ENCODE results near the gene DMD. TPM values are rescaled to one million over a fixed set of nuclear protein-coding genes. Genes with fewer than 3 reads are reported as not detected.

DMD gene
- polyA plus RNA-seq, 3 donors = 0.23 TPM; not detected in 2

DNA sequence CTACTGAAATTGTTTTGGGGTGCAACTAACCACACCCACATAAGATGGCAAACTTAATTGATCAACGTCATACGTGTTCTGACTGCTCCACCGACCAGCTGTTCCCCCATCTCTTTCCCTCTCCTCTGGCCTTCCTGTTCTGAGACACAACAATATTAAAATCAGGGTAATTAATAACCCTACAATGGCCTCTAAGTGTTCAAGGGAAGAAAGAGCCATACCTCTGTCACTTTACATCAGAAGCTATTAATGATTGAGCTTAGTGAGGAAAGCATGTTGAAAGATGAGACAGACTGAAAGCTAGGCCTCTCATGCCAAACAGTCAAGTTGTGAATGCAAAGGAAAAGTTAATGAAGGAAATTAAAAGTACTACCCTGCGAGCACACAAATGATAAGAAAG, 1965.6 kb downstream of the DMD start:
- Histone ChIP-seq H3K4me3 (replicated peaks in 1 of 3; ENCODE audit: low read depth in 2 of 3, low read length in 3 of 3) (no peak overlapping the region), H3K27me3 (ENCODE audit: control insufficient read depth in 2 of 2, insufficient read depth in 2 of 2, low read length in 2 of 2) (no peaks in the 10 kb centered on the region), H3K79me2 (ENCODE audit: insufficient read depth, low read length) (no peaks in the 10 kb centered on the region), H3K4me2 (replicated peaks; ENCODE audit: extremely low read depth, low read length, poor library complexity, severe bottlenecking) (no peak overlapping the region), H2AFZ (ENCODE audit: insufficient read depth, low read depth, low read length, poor library complexity, severe bottlenecking) (no peak overlapping the region), H3K4me1 (ENCODE audit: control insufficient read depth in 1 of 2, insufficient read depth in 2 of 2, low read length in 2 of 2) (no peaks in the 10 kb centered on the region), H3K9ac (ENCODE audit: insufficient read depth, low read length, poor library complexity, severe bottlenecking) (no peak overlapping the region), H3K9me3 (replicated peaks in 1 of 2; ENCODE audit: control insufficient read depth in 1 of 2, insufficient read depth in 1 of 2, low read length in 2 of 2) (no peaks in the 10 kb centered on the region), H3K27ac (ENCODE audit: low read depth in 1 of 2, low read length in 2 of 2) (no peak overlapping the region), H3K36me3 (replicated peaks in 1 of 2; ENCODE audit: control insufficient read depth in 1 of 2, insufficient read depth in 2 of 2, low read length in 2 of 2) (no peaks in the 10 kb centered on the region), H4K20me1 (ENCODE audit: insufficient read depth, low read length) (no peaks in the 10 kb centered on the region)
- intact Hi-C loops (cut with micrococcal nuclease) = no loop called here
- TF ChIP-seq, protein P1, sequence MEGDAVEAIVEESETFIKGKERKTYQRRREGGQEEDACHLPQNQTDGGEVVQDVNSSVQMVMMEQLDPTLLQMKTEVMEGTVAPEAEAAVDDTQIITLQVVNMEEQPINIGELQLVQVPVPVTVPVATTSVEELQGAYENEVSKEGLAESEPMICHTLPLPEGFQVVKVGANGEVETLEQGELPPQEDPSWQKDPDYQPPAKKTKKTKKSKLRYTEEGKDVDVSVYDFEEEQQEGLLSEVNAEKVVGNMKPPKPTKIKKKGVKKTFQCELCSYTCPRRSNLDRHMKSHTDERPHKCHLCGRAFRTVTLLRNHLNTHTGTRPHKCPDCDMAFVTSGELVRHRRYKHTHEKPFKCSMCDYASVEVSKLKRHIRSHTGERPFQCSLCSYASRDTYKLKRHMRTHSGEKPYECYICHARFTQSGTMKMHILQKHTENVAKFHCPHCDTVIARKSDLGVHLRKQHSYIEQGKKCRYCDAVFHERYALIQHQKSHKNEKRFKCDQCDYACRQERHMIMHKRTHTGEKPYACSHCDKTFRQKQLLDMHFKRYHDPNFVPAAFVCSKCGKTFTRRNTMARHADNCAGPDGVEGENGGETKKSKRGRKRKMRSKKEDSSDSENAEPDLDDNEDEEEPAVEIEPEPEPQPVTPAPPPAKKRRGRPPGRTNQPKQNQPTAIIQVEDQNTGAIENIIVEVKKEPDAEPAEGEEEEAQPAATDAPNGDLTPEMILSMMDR (IDR thresholded peaks at IDR 0.05) = no peak
- Mint-ChIP-seq H3K4me1 (peaks cover 2% of the 10 kb centered on the region), H3K36me3 (no peaks in the 10 kb centered on the region), H3K27ac (no peak overlapping the region), H3K4me3 (no peak overlapping the region), H3K9me3 (peaks cover 0 to 1% (median 0%) of the 10 kb centered on the region in 7 donors), H3K27me3 (ENCODE audit: low read depth in 3 of 3) (peaks cover 0 to 3% (median 2%) of the 10 kb centered on the region in 3 donors)
- DNase-seq = no peak
- no CpG with 5 or more reads among the region's 4 CpGs for WGBS (ENCODE audit: insufficient coverage)

DNA sequence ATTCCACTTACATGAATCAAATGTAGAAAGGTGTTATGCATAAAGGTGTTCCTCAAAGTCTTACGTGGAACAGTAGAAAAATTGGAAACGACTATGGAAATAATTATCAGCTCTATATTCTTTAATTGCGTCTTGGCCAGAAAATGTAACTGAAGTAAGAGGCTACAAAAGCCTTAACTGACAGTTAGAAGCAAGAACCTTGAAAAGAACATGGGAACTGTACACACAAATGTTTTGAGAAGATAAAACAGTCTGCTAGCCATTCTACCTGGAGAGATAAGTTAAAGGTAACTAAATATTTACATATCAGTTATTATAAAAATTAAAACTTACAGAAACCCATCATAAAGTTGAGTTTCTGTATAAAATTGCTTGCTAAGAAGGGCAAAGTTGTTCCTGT, 1967.5 kb downstream of the DMD start:
- Histone ChIP-seq H3K79me2 (ENCODE audit: insufficient read depth, low read length) (no peaks in the 10 kb centered on the region), H3K4me3 (replicated peaks in 1 of 3; ENCODE audit: low read depth in 2 of 3, low read length in 3 of 3) (no peak overlapping the region), H3K9ac (ENCODE audit: insufficient read depth, low read length, poor library complexity, severe bottlenecking) (no peak overlapping the region), H3K4me1 (ENCODE audit: control insufficient read depth in 1 of 2, insufficient read depth in 2 of 2, low read length in 2 of 2) (no peaks in the 10 kb centered on the region), H4K20me1 (ENCODE audit: insufficient read depth, low read length) (no peaks in the 10 kb centered on the region), H3K9me3 (replicated peaks in 1 of 2; ENCODE audit: control insufficient read depth in 1 of 2, insufficient read depth in 1 of 2, low read length in 2 of 2) (no peaks in the 10 kb centered on the region), H3K36me3 (replicated peaks in 1 of 2; ENCODE audit: control insufficient read depth in 1 of 2, insufficient read depth in 2 of 2, low read length in 2 of 2) (no peaks in the 10 kb centered on the region), H3K4me2 (replicated peaks; ENCODE audit: extremely low read depth, low read length, poor library complexity, severe bottlenecking) (no peak overlapping the region), H2AFZ (ENCODE audit: insufficient read depth, low read depth, low read length, poor library complexity, severe bottlenecking) (no peak overlapping the region), H3K27me3 (ENCODE audit: control insufficient read depth in 2 of 2, insufficient read depth in 2 of 2, low read length in 2 of 2) (no peaks in the 10 kb centered on the region), H3K27ac (ENCODE audit: low read depth in 1 of 2, low read length in 2 of 2) (no peak overlapping the region)
- Mint-ChIP-seq H3K27ac (no peak overlapping the region), H3K4me3 (no peak overlapping the region), H3K4me1 (peaks cover 2% of the 10 kb centered on the region), H3K36me3 (no peaks in the 10 kb centered on the region), H3K27me3 (ENCODE audit: low read depth in 3 of 3) (peaks cover 0 to 2% (median 2%) of the 10 kb centered on the region in 3 donors), H3K9me3 (no peaks in the 10 kb centered on the region)
- DNase-seq = no peak
- TF ChIP-seq, protein P1 (IDR thresholded peaks at IDR 0.05) = no peak
- 100% methylated on average over 1 of the region's 3 CpGs for WGBS (ENCODE audit: insufficient coverage)
- intact Hi-C loops (cut with micrococcal nuclease) = no loop called here

Data from CD14-positive monocyte (primary cell).